Stomach (tissue), 9 donors: ENCODE results near the gene POTEF. TPM values are rescaled to one million over a fixed set of nuclear protein-coding genes. Genes with fewer than 3 reads are reported as not detected.
"Not testable (repeated sequence)": the region's sequence is repeated elsewhere in the genome, so short reads cannot be mapped to it uniquely, and the experiment has no call there.

Experiments used
- DNase-seq, 2 donors: peaks; one replicate each; pipeline versions ENCODE4 v3.0.0 to v3.0.0-alpha.2; 2013 to 2019
- H3K27ac ChIP-seq, 5 donors: fragments of 200-600 bp in 4 of 5; sonication (generic) in 4 of 5; one replicate each; pipeline ENCODE4 v1.5.1; 2013 to 2019; ENCODE audit warnings: mild to moderate bottlenecking in 1 of 5, moderate library complexity in 1 of 5
- H3K27me3 ChIP-seq, 3 donors: fragments of 200-600 bp; sonication (generic); one replicate each; pipeline ENCODE4 v1.5.1; 2017 to 2019; ENCODE audit warnings: mixed run types in 1 of 3
- H3K36me3 ChIP-seq, 4 donors: fragments of 200-600 bp; sonication (generic); 1 replicate in 3 of 4; 2 replicates in 1 of 4; pipeline ENCODE4 v1.5.1; 2016 to 2019
- H3K4me1 ChIP-seq, 4 donors: fragments of 200-600 bp; sonication (generic); one replicate each; pipeline ENCODE4 v1.5.1; 2016 to 2019
- H3K4me3 ChIP-seq, 4 donors: fragments of 200-600 bp; sonication (generic) in 3 of 4; one replicate each; pipeline ENCODE4 v1.5.1; 2016 to 2019; ENCODE audit warnings: mild to moderate bottlenecking in 1 of 4
- H3K9me3 ChIP-seq, 4 donors: fragments of 200-600 bp; sonication (generic); one replicate each; pipeline ENCODE4 v1.5.1; 2016 to 2019
- CTCF ChIP-seq, 7 experiments: fragments of 450-650 bp in 4 of 7; fragments of 200-600 bp in 3 of 7; sonication (generic) in 3 of 7; IDR thresholded peaks; one replicate each; pipeline ENCODE4 v1.5.1; 2016 to 2019; ENCODE audit warnings: antibody characterized with exemption in 7 of 7, control low read depth in 2 of 7, mild to moderate bottlenecking in 1 of 7
- EP300 ChIP-seq: sonication (generic); formaldehyde crosslinking; IDR thresholded peaks from one replicate; pipeline ENCODE4 v1.6.1; 2017; ENCODE audit warnings: antibody characterized with exemption
- POLR2A ChIP-seq, 4 donors: fragments of 450-650 bp; IDR thresholded peaks; one replicate each; pipeline ENCODE4 v1.6.1; 2016; ENCODE audit warnings: antibody characterized with exemption in 4 of 4, control low read depth in 2 of 4, mild to moderate bottlenecking in 1 of 4, moderate library complexity in 1 of 4
- POLR2AphosphoS5 ChIP-seq, 3 donors: sonication (generic); formaldehyde crosslinking; IDR thresholded peaks; one replicate each; pipeline ENCODE4 v1.6.1; 2016; ENCODE audit warnings: antibody characterized with exemption in 3 of 3
- WGBS, 5 donors: extraction: QIAGEN DNeasy Blood & Tissue Kit in 3 of 5; methylation state at CpG; one replicate each; pipeline versions ENCODE4 v1.1.5 to v1.1.7; 2013 to 2018; 5-methylcytosine and 5-hydroxymethylcytosine counted together
- intact Hi-C: fragments of 100-400 bp; cut with DNase I; formaldehyde crosslinking; loops from one replicate; pipeline ENCODE4 v1.15.1; 2023; ENCODE audit warnings: low total_unique reads
- polyA plus RNA-seq, 3 donors: library from polyadenylated mRNA; stranded (reverse); fragments of 200-250 nt; gene quantifications; one replicate each; pipeline ENCODE4 v1.2.3, GENCODE V29; 2013
- total RNA-seq, 5 donors: library from RNA; depleted of rRNA; stranded (reverse); fragments of >200 nt; gene quantifications; one replicate each; pipeline versions ENCODE4 v1.1.0 to v1.2.3, GENCODE V29; 2014 to 2016
- donor health status: healthy with polysubstance abuse.
- donor health status: Bipolar disorder and iron deficiency.
- donor health status: healthy.

The POTEF gene
- total and polyA plus RNA-seq, 8 donors, result 0.18 TPM; not detected in 7

- H3K4me1 ChIP-seq, result no peaks in the 10 kb centered on the region
- intact Hi-C loops, result no loop called here
- H3K4me3 ChIP-seq, result no peak overlapping the region
- WGBS, 5 donors, result 93 to 98% (median 94%) methylated on average over 8 to 9 of the region's 9 CpGs
- TF ChIP-seq POLR2AphosphoS5 (IDR thresholded peaks at IDR 0.05) (no peak), CTCF (IDR thresholded peaks at IDR 0.05) (no peak), POLR2A (IDR thresholded peaks at IDR 0.05) (no peak), EP300 (no peak)
- no peaks in the 10 kb centered on the region for H3K9me3 ChIP-seq
- H3K36me3 ChIP-seq, result peaks cover 52 to 98% (median 93%) of the 10 kb centered on the region in 4 donors
- no peak for DNase-seq
- no peaks in the 10 kb centered on the region for H3K27me3 ChIP-seq
- H3K27ac ChIP-seq, result no peak overlapping the region
These were observed 33.9 kb upstream of the POTEF start for GRCh38 chr2:130162968-130163367.

- 93 to 97% (median 96%) methylated on average over 5 to 7 of the region's 7 CpGs for WGBS, 5 donors
- H3K9me3 ChIP-seq, DNase-seq, H3K4me3 ChIP-seq, H3K4me1 ChIP-seq, intact Hi-C loops, H3K27me3 ChIP-seq, H3K27ac ChIP-seq: not testable (repeated sequence)
- H3K36me3 ChIP-seq, result peaks cover 47 to 97% (median 91%) of the 10 kb centered on the region in 4 donors
These were observed 33.5 kb upstream of the POTEF start for GRCh38 chr2:130162486-130162885.

GRCh38 chr2:130160838-130161705 is 32.0 kb upstream of the POTEF start:
- H3K9me3 ChIP-seq, H3K4me3 ChIP-seq, intact Hi-C loops, H3K4me1 ChIP-seq, DNase-seq, H3K27me3 ChIP-seq, H3K27ac ChIP-seq: not testable (repeated sequence)
- WGBS, 5 donors, result 81 to 85% (median 83%) methylated on average over 18 to 25 of the region's 25 CpGs
- peaks cover 35 to 86% (median 79%) of the 10 kb centered on the region in 4 donors for H3K36me3 ChIP-seq

- Histone ChIP-seq H3K36me3 (peaks cover 28 to 81% (median 76%) of the 10 kb centered on the region in 4 donors), H3K27ac (no peak overlapping the region), H3K4me3 (no peak overlapping the region), H3K4me1 (peaks cover 0 to 8% (median 3%) of the 10 kb centered on the region in 4 donors), H3K9me3 (no peaks in the 10 kb centered on the region), H3K27me3 (no peaks in the 10 kb centered on the region)
- intact Hi-C loops, result no loop called here
- no peak for DNase-seq
- WGBS, 5 donors, result 98 to 100% (median 98%) methylated on average over 5 to 6 of the region's 6 CpGs
- TF ChIP-seq CTCF (IDR thresholded peaks at IDR 0.05), result no peak
- TF ChIP-seq EP300, result no peak
- TF ChIP-seq POLR2AphosphoS5 (IDR thresholded peaks at IDR 0.05), result no peak
- TF ChIP-seq POLR2A (IDR thresholded peaks at IDR 0.05), result no peak
These were observed 31.1 kb upstream of the POTEF start for GRCh38 chr2:130160131-130160530.

- H3K36me3 ChIP-seq, result peaks cover 26 to 81% (median 76%) of the 10 kb centered on the region in 4 donors
- DNase-seq, H3K27ac ChIP-seq, H3K9me3 ChIP-seq, H3K4me3 ChIP-seq, H3K27me3 ChIP-seq, intact Hi-C loops, H3K4me1 ChIP-seq: not testable (repeated sequence)
- 90 to 97% (median 94%) methylated on average over 4 of the region's 4 CpGs for WGBS, 5 donors
These were observed 30.4 kb upstream of the POTEF start for GRCh38 chr2:130159376-130159775.

GRCh38 chr2:130158631-130159030 is 29.6 kb upstream of the POTEF start:
- H3K27me3 ChIP-seq, result no peaks in the 10 kb centered on the region
- WGBS, 5 donors, result 82 to 96% (median 91%) methylated on average over 7 to 9 of the region's 9 CpGs
- intact Hi-C loops, result no loop called here
- no peak overlapping the region for H3K27ac ChIP-seq
- H3K36me3 ChIP-seq, result peaks cover 23 to 81% (median 76%) of the 10 kb centered on the region in 4 donors
- H3K4me3 ChIP-seq, result no peak overlapping the region
- DNase-seq, result no peak
- TF ChIP-seq POLR2AphosphoS5 (IDR thresholded peaks at IDR 0.05), result no peak
- TF ChIP-seq POLR2A (IDR thresholded peaks at IDR 0.05), result no peak
- TF ChIP-seq EP300, result no peak
- TF ChIP-seq CTCF (IDR thresholded peaks at IDR 0.05), result no peak
- peaks cover 0 to 8% (median 3%) of the 10 kb centered on the region in 4 donors for H3K4me1 ChIP-seq
- H3K9me3 ChIP-seq, result no peaks in the 10 kb centered on the region

GRCh38 chr2:130157825-130158514 is 28.9 kb upstream of the POTEF start:
- H3K27me3 ChIP-seq, DNase-seq, intact Hi-C loops, H3K4me3 ChIP-seq, H3K9me3 ChIP-seq, H3K4me1 ChIP-seq, H3K27ac ChIP-seq: not testable (repeated sequence)
- 72 to 81% (median 79%) methylated on average over 13 of the region's 13 CpGs for WGBS, 5 donors
- H3K36me3 ChIP-seq, result peaks cover 23 to 81% (median 76%) of the 10 kb centered on the region in 4 donors

GRCh38 chr2:130157354-130157753 is 28.3 kb upstream of the POTEF start:
- DNase-seq, H3K4me3 ChIP-seq, intact Hi-C loops, H3K4me1 ChIP-seq, H3K27me3 ChIP-seq, H3K27ac ChIP-seq, H3K9me3 ChIP-seq: not testable (repeated sequence)
- peaks cover 22 to 81% (median 76%) of the 10 kb centered on the region in 4 donors for H3K36me3 ChIP-seq
- 54 to 83% (median 61%) methylated on average over 5 to 11 of the region's 12 CpGs for WGBS, 5 donors
